GM23338 (cell line): ENCODE measurements around the gene BCAS1. TPM values are rescaled to one million over a fixed set of nuclear protein-coding genes. Genes with fewer than 3 reads are reported as not detected.

Source experiments
- ATAC-seq: fragments of 200-7000 bp; cut with Tn5 transposase; 3 replicates; pipeline ENCODE4 v1.9.1; 2020
- DNase-seq: peaks from one replicate; pipeline ENCODE4 v3.0.0-alpha.2; 2015; ENCODE audit warnings: low spot score
- H2AFZ ChIP-seq: fragments of 200-600 bp; sonication (generic); 2 replicates; pipeline ENCODE4 v1.8.0; 2016; ENCODE audit warnings: antibody characterized with exemption, mild to moderate bottlenecking, moderate library complexity
- H3F3A ChIP-seq: fragments of 200-600 bp; sonication (generic); replicated peaks from 2 replicates; pipeline ENCODE4 v1.8.0; 2017; ENCODE audit warnings: antibody characterized with exemption, mixed run types, low read depth
- H3K27ac ChIP-seq: fragments of 200-600 bp; sonication (generic); 2 replicates; pipeline ENCODE4 v1.6.1; 2016; ENCODE audit warnings: low read depth
- H3K27me3 ChIP-seq: fragments of 200-600 bp; sonication (generic); 2 replicates; pipeline ENCODE4 v1.8.0; 2016; ENCODE audit warnings: mild to moderate bottlenecking, mixed run types, moderate library complexity; ENCODE audit not compliant: insufficient read depth
- H3K36me3 ChIP-seq: fragments of 200-600 bp; sonication (generic); 2 replicates; pipeline ENCODE4 v1.8.0; 2016; ENCODE audit warnings: mild to moderate bottlenecking; ENCODE audit not compliant: insufficient read depth
- H3K4me1 ChIP-seq: fragments of 200-600 bp; sonication (generic); 2 replicates; pipeline ENCODE4 v1.8.0; 2016; ENCODE audit warnings: mild to moderate bottlenecking, moderate library complexity; ENCODE audit not compliant: insufficient read depth
- H3K4me2 ChIP-seq: fragments of 200-600 bp; sonication (generic); 2 replicates; pipeline ENCODE4 v1.7.1; 2017; ENCODE audit warnings: mixed run types
- H3K4me3 ChIP-seq: fragments of 200-600 bp; sonication (generic); 2 replicates; pipeline ENCODE4 v1.6.1; 2016; ENCODE audit warnings: mixed run types
- H3K79me2 ChIP-seq: fragments of 200-600 bp; sonication (generic); replicated peaks from 2 replicates; pipeline ENCODE4 v1.8.0; 2017; ENCODE audit warnings: mild to moderate bottlenecking; ENCODE audit not compliant: insufficient read depth
- H3K9me2 ChIP-seq: fragments of 200-600 bp; sonication (generic); 2 replicates; pipeline ENCODE4 v1.8.0; 2017; ENCODE audit not compliant: insufficient read depth
- H4K20me1 ChIP-seq: fragments of 200-600 bp; sonication (generic); replicated peaks from 2 replicates; pipeline ENCODE4 v1.8.0; 2017; ENCODE audit warnings: mild to moderate bottlenecking; ENCODE audit not compliant: insufficient read depth
- H3K27ac Mint-ChIP-seq: 2 replicates; pipeline ENCODE4 v1.8.0; 2020; ENCODE audit warnings: inconsistent platforms, mild to moderate bottlenecking, moderate library complexity, mixed read lengths
- H3K27me3 Mint-ChIP-seq: 3 replicates; pipeline ENCODE4 v1.8.0; 2022; ENCODE audit warnings: low read depth, mild to moderate bottlenecking, moderate library complexity, mixed read lengths, inconsistent platforms; ENCODE audit not compliant: insufficient read depth, poor library complexity
- H3K36me3 Mint-ChIP-seq: 3 replicates; pipeline ENCODE4 v1.8.0; 2021; ENCODE audit warnings: low read depth, mild to moderate bottlenecking, inconsistent platforms, moderate library complexity, mixed read lengths
- H3K4me1 Mint-ChIP-seq: 3 replicates; pipeline ENCODE4 v1.8.0; 2020; ENCODE audit warnings: mild to moderate bottlenecking, inconsistent platforms, mixed read lengths
- H3K4me3 Mint-ChIP-seq: 3 replicates; pipeline ENCODE4 v1.8.0; 2021; ENCODE audit warnings: moderate library complexity, mild to moderate bottlenecking, inconsistent platforms, mixed read lengths
- H3K9me3 Mint-ChIP-seq: 3 replicates; pipeline ENCODE4 v1.8.0; 2020; ENCODE audit warnings: moderate library complexity, mild to moderate bottlenecking, inconsistent platforms, mixed read lengths
- CREB1 ChIP-seq: fragments of 250-450 bp; sonication (Bioruptor Pico); IDR thresholded peaks from 2 replicates; pipeline ENCODE4 v1.5.0; 2020; ENCODE audit warnings: low read depth, mild to moderate bottlenecking, moderate library complexity
- CTCF ChIP-seq, 2 experiments: fragments of 200-600 bp in 1 of 2; sonication (generic) in 1 of 2; conservative IDR thresholded peaks; 2 replicates each; pipeline versions ENCODE4 v1.5.1 to v1.6.1; 2016 to 2017; ENCODE audit warnings: antibody characterized with exemption in 2 of 2, low read depth in 2 of 2, mild to moderate bottlenecking in 2 of 2, moderate library complexity in 1 of 2
- EZH2 ChIP-seq: fragments of 200-600 bp; sonication (generic); IDR thresholded peaks from one replicate; pipeline ENCODE4 v1.8.0; 2017; ENCODE audit warnings: antibody characterized with exemption, mild to moderate bottlenecking, low read depth; ENCODE audit not compliant: unreplicated experiment
- NANOG ChIP-seq: IDR thresholded peaks from 2 replicates; pipeline ENCODE4 v1.6.1; 2016; ENCODE audit warnings: antibody characterized with exemption, borderline replicate concordance
- POLR2AphosphoS5 ChIP-seq: IDR thresholded peaks from 2 replicates; pipeline ENCODE4 v1.6.1; 2016; ENCODE audit warnings: antibody characterized with exemption, low read depth
- STAT1 ChIP-seq: IDR thresholded peaks from one replicate; pipeline ENCODE4 v1.6.1; 2016; ENCODE audit warnings: antibody characterized with exemption; ENCODE audit not compliant: unreplicated experiment
- ZNF114 ChIP-seq: fragments of 250-450 bp; sonication (Bioruptor Pico); IDR thresholded peaks from 2 replicates; pipeline ENCODE4 v1.5.0; 2020; ENCODE audit warnings: mild to moderate bottlenecking, moderate library complexity
- ZNF331 ChIP-seq: fragments of 250-450 bp; sonication (Bioruptor Pico); IDR thresholded peaks from 2 replicates; pipeline ENCODE4 v1.5.0; 2020; ENCODE audit warnings: low read depth, mild to moderate bottlenecking, moderate library complexity
- ZNF462 ChIP-seq: fragments of 250-450 bp; sonication (Bioruptor Pico); IDR thresholded peaks from 2 replicates; pipeline ENCODE4 v1.5.0; 2020; ENCODE audit warnings: mild to moderate bottlenecking, moderate library complexity
- polyA plus RNA-seq: library from polyadenylated mRNA; unstranded; fragments of >200 nt; fragmentation: Nextera tagmentation; extraction: Ambion mirVana; gene quantifications from 2 replicates; pipeline ENCODE4 v1.2.1, GENCODE V29; 2016
- total RNA-seq: library from RNA; depleted of rRNA; stranded (reverse); fragments of >200 nt; shearing (Covaris generic); gene quantifications from 2 replicates; pipeline ENCODE4 v1.2.3, GENCODE V29; 2014

BCAS1 gene
- total and polyA plus RNA-seq, 2 experiments from 2014 or later: 0.17 to 0.19 TPM

GRCh38 chr20:54119744-54120143, 49.4 kb upstream of the BCAS1 start:
- DNase-seq (no peak), ATAC-seq (no peak)
- no peaks in the 10 kb centered on the region for H3K36me3 Mint-ChIP-seq
- peaks cover 5% of the 10 kb centered on the region for H3K27me3 Mint-ChIP-seq
- no peak overlapping the region for H3K4me2 ChIP-seq
- H3K36me3 ChIP-seq: no peaks in the 10 kb centered on the region
- no peak overlapping the region for H3K27ac Mint-ChIP-seq
- H3K9me3 Mint-ChIP-seq: no peaks in the 10 kb centered on the region
- no peak overlapping the region for H3K4me3 Mint-ChIP-seq
- H3K79me2 ChIP-seq: no peaks in the 10 kb centered on the region
- no peak overlapping the region for H3K27ac ChIP-seq
- no peaks in the 10 kb centered on the region for H3K27me3 ChIP-seq
- H4K20me1 ChIP-seq: no peaks in the 10 kb centered on the region
- H3K4me3 ChIP-seq: no peak overlapping the region
- no peaks in the 10 kb centered on the region for H3K9me2 ChIP-seq
- H2AFZ ChIP-seq: no peak overlapping the region
- no peaks in the 10 kb centered on the region for H3F3A ChIP-seq
- H3K4me1 ChIP-seq: peaks cover 6% of the 10 kb centered on the region; the same call in 1 of the 2 replicates
- TF ChIP-seq CREB1 (CRISPR knock-in tag) (no peak), ZNF114 (no peak), NANOG (no peak), POLR2AphosphoS5 (no peak), EZH2 (no peak), STAT1 (no peak)
- peaks cover 19% of the 10 kb centered on the region for H3K4me1 Mint-ChIP-seq

- Histone ChIP-seq H4K20me1 (no peaks in the 10 kb centered on the region), H3K4me3 (no peak overlapping the region), H3K4me2 (no peak overlapping the region), H3K4me1 (0 out of 2 replicates have a peak, but pooled peaks cover 6% of the 10 kb centered on the region), H3K36me3 (no peaks in the 10 kb centered on the region), H3K27me3 (no peaks in the 10 kb centered on the region), H2AFZ (no peak overlapping the region), H3F3A (no peaks in the 10 kb centered on the region), H3K9me2 (no peaks in the 10 kb centered on the region), H3K79me2 (no peaks in the 10 kb centered on the region), H3K27ac (no peak overlapping the region)
- Mint-ChIP-seq H3K36me3 (no peaks in the 10 kb centered on the region), H3K9me3 (no peaks in the 10 kb centered on the region), H3K27ac (no peak overlapping the region), H3K27me3 (peaks cover 5% of the 10 kb centered on the region), H3K4me3 (no peak overlapping the region), H3K4me1 (peaks cover 13% of the 10 kb centered on the region; the same call in 2 of the 3 replicates)
- DNase-seq (no peak), ATAC-seq (no peak)
- TF ChIP-seq STAT1: no peak
- no peak for TF ChIP-seq CTCF (conservative IDR thresholded peaks at IDR 0.05; ENCODE audit: low read depth in 2 of 2)
- TF ChIP-seq ZNF331 (CRISPR knock-in tag): no peak
- TF ChIP-seq POLR2AphosphoS5: no peak
- TF ChIP-seq CREB1 (CRISPR knock-in tag): no peak
- TF ChIP-seq ZNF462 (CRISPR knock-in tag): no peak
- TF ChIP-seq NANOG: no peak
- no peak for TF ChIP-seq EZH2
Observed at GRCh38 chr20:54118220-54119001, 48.0 kb upstream of the BCAS1 start.
